Eye (tissue), 1 donor: ENCODE data around the gene XBP1.
"Not testable (repeated sequence)": the region's sequence is repeated elsewhere in the genome, so short reads cannot be mapped to it uniquely, and the experiment has no call there.

Source experiments
- DNase-seq: peaks from one replicate; pipeline ENCODE4 v3.0.0-alpha.2; 2015

XBP1 gene

DNA sequence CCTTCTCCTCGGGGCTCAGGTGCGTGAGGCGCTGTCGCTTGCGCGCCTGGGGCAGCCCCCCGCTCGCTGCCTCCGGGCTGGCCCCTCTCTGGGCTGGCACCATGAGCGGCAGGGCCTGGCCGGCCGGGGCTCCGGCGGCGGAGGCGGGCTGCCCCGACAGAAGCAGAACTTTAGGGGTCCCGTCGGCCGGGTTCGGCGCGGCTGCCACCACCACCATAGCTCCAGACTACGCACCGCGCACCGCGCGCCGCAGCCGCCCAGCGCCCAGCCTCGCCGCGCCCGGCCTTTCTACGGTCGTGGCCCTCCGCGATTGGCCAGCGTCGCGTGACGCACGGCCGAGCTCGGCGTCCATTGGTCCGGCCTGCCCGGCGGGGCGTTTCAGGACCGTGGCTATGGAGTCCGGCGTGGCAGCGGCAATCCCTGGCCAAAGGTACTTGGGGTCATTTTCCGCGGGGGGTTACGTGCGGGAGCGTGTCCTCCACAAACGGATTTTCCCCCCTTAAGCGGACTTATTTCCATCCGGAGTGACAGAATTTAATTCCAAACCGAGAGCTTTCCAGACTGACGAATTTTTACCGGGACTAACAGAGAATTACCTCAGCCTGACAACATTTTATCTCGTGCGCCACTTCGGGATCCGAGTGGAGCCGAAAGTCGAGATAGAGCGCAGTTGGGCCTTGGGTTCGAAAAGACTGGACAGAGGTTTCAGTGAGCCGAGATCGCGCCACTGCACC, at the start of gene XBP1:
Gene XBP1 (minus strand): TSS at position 262 of the 734 bp plus-strand sequence.
- peak; percentile 98 for DNase-seq

DNA sequence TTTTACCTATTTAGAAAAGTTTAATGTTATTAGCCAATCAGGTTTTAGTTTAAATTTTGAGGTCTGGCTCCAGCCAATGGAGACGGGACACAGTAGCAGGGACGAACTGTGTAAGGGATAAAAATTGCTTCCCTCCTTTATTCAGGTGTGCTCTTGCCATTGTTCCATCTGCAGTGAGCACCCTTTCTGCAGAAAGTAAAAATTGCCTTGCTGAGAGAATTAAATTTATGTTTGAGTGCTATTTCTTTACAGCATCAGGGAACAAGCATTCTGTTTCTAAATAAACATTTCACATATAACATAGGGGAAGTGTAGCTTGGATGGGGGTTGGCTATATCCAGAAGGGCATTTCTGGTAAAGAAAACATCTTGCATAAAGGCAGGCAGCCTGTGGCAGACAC, 46.6 kb upstream of the XBP1 start:
- DNase-seq = no peak

DNA sequence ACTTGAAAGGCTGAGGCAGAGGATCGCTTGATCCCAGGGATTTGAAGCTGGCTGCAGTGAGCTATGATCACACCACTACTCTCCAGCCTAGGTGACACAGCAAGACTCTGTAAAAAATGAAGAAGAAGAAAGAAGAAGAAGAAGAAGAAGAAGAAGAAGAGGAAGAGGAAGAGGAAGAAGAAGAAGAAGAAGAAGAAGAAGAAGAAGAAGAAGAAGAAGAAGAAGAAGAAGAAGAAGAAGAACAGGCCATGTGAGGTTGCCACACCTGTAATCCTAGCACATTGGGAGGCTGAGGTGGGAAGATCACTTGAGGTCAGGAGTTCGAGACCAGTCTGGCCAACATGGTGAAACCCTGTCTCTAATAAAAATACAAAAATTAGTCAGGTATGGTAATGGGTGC, 43.9 kb upstream of the XBP1 start:
- DNase-seq = not testable (repeated sequence)

DNA sequence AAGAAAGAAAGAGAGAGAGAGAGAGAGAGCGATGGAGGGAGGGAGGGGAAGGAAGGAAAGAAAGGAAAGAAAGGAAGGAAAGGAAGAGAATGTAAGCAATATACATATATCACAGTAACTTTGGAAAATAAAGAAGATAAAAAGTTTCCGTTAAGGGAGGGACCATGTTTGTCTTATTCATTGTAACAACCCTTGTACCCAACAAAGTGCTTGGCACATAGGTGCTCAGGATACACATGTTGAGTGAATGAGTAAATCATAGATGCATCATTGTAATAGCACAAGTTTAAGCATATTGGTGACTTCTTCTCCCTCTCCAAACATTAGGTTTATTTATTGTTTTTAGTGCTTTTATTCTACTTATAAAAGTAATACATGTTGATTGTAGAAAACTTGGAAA, 43.3 kb upstream of the XBP1 start:
- no peak for DNase-seq

DNA sequence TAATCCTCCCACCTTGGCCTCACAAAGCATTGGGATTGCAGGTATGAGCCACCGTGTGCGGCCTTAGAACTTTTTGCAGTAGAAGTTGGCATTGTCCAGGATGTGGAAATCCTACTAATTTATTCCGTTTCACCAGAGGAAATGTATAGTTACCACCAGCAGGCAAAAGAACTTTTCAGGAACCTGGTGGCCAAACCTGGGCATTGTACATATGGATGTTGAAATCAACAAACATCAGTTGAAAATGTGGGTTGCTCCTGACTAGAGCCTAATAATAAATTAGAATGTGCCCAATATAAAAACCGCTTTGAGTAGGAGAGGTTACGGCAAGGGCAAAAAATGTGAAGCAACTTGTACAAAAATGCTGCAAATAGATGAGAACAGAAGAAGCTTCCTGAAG, 40.7 kb upstream of the XBP1 start:
- DNase-seq = no peak

DNA sequence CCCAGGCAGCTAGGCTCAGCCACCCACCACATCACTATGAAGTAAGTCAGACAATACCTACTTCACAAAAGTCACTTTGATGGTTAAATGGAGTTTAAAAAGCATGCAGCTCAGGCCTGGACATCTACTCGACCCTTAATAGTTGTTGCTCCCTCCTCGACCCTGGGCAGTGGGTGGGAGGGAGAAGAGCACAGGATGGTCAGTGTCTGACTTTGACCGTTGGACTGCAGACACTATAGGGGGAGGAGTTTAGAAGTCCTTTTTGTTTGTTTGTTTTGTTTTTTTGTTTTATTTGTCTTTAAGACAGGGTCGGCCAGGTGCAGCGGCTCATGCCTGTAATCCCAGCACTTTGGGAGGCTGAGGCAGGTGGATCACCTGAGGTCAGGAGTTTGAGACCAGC, 38.6 kb upstream of the XBP1 start:
- DNase-seq = no peak

DNA sequence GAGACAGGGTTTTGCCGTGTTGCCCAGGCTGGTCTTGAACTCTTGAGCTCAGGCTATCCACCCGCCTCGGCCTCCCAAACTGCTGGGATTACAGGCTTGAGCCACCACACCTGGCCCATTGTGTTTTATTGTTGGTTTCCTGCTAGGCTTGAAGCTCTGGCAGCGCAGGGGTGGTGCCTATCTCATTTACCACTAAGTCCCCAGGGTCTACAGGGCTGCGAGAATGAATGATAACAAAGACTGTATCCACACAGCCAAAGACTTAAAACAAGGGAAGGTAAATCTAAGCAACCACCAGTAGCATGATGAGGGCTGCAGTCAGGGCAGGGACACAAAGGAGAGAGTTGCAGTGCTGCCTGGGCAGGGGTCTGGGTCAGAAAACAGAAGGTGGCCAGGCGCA, 37.3 kb upstream of the XBP1 start:
- DNase-seq = no peak

DNA sequence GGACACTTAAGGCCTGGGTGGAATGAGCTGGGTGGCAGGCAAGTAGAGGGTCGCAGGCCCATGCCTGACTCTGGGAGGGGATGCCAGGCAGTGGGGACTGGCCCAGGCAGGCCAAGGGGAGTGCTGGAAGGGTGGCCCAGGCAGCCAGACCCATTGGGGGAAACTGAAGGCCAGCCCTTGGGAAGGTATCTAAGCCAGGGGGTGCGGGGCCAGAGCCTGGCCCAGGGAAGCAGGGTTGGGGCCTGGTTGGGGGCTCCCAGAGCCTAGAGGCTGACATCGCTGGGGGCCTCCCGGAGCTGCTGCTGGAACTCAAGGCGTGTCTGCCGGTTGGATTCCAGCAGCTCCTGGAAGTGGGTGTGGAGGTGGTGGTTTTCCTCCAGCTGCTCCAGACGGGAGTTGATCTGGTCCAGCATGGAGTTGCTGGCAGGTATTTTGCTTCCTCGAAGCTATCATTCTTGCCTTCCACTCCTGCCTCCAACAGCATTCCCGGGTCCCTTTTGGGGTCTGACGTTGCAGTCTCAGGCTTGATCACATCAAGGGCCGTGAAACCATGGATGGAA, 35.3 kb upstream of the XBP1 start:
- no peak for DNase-seq

DNA sequence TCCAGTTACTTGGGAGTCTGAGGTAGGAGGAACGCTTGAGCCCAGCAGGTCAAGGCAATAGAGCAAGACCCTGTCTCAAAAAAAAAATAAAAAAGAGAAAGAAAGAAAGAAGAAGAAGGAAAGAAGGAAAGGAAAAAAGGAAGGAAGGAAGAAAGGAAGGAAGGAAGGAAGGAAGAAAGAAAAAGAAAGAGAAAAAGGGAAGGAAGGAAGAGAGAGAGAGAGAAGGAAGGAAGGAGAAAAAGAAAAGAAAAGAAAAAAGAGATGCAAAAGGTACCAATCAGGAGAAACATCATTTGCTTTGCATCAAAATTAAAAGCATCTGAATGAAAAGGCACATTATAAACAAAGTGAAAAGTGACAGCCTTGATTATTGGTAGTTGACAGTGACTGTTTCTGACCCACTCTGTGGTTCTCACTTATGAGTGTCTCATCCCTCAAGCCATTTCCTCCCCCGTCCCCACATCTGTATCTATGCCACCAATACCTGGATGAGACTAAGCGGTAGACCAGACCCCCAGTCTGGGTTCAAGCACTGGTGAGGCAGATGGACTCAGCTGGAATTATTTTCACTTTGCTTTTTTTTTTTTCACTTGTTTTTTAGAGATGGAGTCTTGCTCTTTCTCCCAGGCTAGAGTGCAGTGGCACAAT, 33.0 kb upstream of the XBP1 start:
- DNase-seq = no peak

DNA sequence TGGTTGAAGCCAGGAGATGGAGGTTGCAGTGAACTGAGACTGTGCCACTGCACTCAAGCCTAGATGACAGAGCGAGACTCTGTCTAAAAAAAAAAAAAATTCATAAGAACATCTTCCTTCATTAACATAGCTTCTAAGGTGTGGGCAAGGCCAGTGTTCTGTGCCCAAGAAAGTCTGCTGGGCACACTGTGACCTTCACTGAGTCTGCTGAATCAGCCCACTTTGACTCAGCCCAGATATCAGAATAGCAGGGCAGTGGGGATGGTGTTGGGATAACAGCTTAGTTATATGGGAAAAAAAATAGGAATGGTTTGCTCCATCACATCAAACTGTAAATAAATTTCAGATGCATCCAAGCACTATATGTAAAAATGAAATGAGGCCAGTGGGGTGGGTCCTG, 32.4 kb upstream of the XBP1 start:
- DNase-seq = no peak

DNA sequence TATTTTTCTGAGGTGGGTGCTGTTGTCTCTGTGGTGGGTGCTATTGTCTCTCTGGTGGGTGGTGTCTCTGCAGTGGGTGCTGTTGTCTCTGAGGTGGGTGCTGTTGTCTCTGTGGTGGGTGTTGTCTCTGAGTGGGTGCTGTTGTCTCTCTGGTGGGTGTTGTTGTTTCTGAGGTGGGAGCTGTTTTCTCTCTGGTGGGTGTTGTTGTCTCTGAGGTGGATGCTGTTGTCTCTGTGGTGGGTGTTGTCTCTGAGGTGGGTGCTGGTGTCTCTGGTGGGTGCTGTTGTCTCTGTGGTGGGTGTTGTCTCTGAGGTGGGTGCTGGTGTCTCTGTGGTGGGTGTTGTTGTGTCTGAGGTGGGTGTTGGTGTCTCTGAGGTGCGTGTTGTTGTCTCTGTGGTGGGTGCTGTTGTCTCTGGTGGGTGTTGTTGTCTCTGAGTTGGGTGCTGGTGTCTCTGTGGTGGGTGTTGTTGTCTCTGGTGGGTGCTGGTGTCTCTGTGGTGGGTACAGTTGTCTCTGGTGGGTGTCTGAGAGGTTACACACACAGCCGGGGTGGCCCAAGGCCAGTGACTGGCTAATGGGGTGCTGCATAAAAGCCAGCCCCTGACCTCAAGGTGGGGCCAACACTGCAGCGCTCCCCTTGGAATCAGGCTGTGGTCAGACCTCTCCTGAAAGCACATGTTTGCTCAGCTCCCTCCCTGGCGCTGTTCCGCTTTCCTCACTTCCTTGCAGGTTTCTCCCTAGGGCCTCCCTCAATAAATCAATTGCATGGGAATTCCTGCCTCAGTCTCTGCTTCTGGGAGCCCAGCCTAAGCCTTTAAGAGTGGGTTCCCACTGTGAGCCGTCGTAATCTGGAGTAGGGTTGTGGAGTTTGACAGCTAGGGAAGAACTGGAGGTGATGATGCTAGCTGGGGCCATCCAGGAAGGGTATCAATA, 31.0 kb upstream of the XBP1 start:
- DNase-seq = no peak

DNA sequence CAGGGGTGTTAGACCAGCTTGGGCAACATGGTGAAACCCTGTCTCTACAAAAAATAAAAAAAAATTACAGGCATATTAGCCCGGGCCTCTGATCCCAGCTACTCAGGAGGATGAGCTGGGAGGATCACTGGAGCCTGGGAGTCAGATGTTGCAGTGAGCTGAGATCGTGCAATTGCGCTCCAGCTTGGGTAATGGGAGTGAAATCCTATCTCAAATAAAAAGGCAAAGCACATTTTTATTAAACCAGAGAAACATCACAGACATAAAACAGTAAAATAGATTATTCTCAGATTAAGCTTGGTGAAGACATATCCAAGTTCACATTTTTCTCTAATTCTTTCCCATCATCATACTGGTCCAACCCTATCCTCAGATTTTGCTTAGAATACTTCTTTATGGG, 30.1 kb upstream of the XBP1 start:
- DNase-seq = no peak

DNA sequence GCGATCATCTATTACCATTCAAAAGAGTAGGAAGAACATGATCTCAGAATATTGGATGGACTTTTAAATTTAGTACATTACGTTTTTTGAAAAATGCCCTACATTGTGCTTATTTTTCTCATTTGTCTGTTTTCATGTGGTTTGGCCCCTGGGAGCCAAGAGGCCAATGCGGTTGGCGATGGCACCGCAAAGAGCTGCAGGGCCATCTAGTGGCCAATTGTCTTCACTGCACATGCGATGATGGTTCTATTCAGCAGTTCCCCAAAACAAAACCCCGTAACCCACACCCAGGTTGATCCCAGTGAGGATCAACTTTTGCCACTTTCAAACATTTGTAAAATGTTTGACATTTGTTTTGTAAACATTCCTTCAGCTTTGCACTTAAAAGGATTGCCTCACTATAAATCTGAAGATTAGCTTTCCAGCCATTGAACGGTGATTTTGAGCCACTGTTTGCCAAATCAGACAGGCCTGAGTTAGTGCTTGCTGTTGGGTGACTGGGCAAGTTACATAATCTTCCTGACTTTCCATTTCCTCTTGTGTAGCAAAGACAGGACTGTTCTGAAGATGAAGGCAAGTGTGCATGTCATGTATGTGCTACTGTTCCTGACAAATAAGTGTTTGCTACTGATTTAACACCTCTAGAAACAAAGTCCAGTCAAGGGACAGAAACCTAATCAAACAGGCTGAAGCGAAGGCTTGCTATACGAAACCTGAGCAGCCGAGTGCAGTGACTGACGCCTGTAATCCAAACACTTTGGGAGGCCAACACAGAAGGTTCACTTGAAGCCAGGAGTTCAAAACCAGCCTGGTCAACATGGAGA, 29.2 kb upstream of the XBP1 start:
- peak; percentile 91 for DNase-seq

DNA sequence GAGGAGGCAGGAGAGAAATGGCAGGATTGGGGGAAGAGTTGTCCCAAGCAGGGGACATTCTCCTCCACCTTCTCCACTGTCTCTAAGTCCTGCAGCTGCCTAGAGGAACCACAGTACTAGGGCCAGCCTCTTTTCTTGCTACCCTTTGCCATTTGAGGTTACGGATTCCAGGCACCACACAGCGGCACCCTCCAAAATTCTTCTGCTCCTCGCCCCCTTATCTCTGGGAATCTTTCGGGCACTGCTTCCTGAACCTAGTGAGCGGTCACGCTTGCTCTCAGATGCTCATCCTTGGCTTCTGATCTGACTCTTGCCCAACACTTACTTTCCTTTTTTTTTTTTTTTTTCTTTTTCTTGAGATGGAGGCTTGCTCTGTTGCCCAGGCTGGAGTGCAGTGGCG, 26.6 kb upstream of the XBP1 start:
- no peak for DNase-seq

DNA sequence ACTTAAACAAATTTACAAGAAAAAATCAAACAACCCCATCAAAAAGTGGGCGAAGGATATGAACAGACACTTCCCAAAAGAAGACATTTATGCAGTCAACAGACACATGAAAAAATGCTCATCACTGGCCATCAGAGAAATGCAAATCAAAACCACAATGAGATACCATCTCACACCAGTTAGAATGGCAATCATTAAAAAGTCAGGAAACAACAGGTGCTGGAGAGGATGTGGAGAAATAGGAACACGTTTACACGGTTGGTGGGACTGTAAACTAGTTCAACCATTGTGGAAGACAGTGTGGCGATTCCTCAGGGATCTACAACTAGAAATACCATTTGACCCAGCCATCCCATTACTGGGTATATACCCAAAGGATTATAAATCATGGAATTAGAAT, 26.1 kb upstream of the XBP1 start:
- DNase-seq = not testable (repeated sequence)

DNA sequence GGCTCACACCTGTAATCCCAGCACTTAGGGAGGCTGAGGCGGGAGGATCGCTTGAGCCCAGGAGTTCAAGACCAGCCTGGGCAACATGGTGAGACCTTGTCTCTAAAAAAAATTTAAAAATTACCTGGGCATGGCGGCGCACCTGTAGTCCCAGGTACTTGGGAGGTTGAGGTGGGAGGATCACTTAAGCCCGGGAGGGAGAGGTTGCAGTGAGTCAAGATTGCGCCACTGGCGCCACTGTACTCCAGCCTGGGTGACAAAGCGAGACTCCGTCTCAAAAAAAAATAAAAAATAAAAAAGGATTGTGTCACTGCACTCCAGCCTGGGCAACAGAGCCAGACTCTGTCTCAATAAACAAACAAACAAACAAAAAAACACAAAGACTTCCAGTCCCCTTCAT, 24.1 kb upstream of the XBP1 start:
- DNase-seq = not testable (repeated sequence)

DNA sequence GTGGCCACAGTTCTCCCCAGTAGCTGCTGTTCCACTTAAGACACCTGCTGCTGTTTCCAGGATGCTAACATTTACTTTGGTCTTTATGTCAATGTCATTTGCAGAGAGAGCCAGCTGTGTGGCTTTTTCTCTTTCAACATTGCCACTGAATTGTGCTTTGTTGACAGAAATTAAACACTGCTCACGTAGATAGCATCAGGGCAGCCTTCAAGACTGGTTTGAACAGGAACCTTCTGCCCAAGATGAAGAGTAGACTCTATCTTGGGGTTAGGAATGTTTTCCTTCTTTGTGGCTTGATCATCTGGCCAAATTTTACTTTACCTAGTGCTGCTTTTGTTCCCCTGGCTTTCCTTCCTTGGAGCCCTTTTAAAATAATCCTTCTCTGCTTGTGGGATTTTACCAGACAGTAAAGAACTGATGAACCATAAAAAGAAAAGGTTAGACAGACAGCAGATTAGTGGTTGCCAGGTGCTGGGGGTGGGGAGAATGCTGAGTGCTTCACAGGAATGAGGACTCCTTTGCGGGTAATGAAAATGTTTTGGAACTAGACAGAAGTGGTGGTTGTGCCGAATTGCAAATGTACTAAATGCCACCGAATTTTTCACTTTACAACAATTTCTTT, 22.7 kb upstream of the XBP1 start:
- DNase-seq = peak; percentile 52

DNA sequence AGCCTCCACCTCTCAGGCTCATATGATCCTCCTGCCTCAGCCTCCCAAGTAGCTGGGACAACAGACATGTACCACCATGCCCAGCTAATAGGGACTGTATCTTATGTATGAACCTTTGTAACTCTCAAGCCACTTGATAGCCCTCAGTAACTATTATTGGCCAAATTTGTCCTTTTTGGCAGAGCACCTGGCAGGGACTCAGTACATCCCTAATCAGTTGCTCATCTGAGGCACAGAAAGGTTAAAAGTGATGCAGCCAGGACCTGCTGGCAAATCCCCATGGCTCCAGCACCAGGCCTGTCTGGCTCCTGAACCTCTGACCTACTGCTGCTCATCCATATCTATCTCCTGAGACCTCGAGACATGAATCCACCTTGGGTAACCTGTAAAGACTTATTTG, 21.1 kb upstream of the XBP1 start:
- no peak for DNase-seq

DNA sequence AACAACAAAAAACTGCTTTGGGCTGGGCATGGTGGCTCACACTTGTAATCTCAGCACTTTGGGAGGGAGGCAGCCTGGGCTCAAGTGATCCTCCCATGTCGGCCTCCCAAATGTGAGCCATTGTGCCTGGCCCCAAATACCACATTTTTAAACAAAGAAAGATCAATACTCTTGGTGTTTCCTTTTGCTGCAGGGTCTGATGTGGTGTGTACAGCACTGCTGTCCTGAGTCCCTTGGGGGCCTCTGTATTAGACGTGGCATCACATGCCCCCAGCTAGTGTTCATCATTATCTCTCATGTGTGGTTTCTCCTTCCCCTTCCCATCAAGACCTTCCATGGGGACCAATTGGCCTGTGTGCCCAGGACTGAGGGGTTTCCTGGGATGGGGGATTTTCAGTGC, 20.5 kb upstream of the XBP1 start:
- no peak for DNase-seq

DNA sequence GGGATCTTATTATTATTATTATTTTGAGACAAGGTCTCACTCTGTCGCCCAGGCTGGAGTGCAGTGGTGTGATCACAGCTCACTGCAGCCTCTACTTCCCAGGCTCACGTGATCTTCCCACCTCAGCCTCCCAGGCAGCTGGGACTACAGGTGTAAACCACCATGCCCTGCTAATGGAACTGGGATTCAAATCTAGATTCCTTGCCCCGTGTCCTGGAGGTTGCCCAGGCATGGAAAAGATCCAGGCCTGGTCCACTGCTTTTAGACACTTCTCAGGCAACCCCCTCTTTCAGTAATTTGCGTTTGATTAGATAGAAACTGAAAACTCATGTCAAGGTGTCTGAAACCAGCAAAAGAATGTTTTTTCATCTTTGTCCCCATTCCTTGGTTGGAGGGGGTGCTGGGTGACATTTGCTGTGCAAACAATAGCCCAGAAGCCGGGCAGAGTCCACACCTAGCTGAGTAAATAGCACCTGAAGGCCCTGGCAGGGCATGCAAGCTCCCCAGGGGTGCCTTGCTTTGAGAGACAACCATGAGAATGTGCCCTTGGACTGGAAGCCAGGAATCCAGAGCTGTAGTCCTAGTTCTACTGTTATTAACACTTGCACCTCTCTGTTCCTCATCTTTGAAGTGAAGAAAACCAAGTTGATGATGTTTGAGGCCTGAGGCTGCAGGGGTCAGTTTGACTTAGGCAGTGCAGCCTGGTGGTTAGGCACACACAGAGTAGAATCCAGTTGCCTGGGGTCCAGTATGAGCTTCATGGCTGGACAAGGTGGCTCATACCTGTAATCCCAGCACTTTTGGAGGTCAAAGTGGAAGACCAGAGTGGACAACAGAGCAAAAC, 19.1 kb upstream of the XBP1 start:
- no peak for DNase-seq
